ENCODE measurements around the gene SUPV3L1.
"Not testable (repeated sequence)": the region's sequence is repeated elsewhere in the genome, so short reads cannot be mapped to it uniquely, and the experiment has no call there.

Gene SUPV3L1

GRCh38 chr10:69145864-69146263 is 34.2 kb upstream of the SUPV3L1 start:
- no peak for TF ChIP-seq CTCF (IDR thresholded peaks at IDR 0.05; ENCODE audit: low read depth, low read length, missing control alignments)
- DNase-seq (ENCODE audit: low read depth), result no peak
- no peak overlapping the region for H3K4me3 ChIP-seq (ENCODE audit: low read depth, low read length)

GRCh38 chr10:69146759-69147158 is 33.3 kb upstream of the SUPV3L1 start:
- no peak for DNase-seq (ENCODE audit: low read depth)
- no peak overlapping the region for H3K4me3 ChIP-seq (ENCODE audit: low read depth, low read length)
- no peak for TF ChIP-seq CTCF (IDR thresholded peaks at IDR 0.05; ENCODE audit: low read depth, low read length, missing control alignments)

- no peak overlapping the region for H3K4me3 ChIP-seq (ENCODE audit: low read depth, low read length)
- no peak for TF ChIP-seq CTCF (IDR thresholded peaks at IDR 0.05; ENCODE audit: low read depth, low read length, missing control alignments)
- DNase-seq (ENCODE audit: low read depth), result no peak
Observed at GRCh38 chr10:69151984-69152383, 28.1 kb upstream of the SUPV3L1 start.

- no peak overlapping the region for H3K4me3 ChIP-seq (ENCODE audit: low read depth, low read length)
- no peak for TF ChIP-seq CTCF (IDR thresholded peaks at IDR 0.05; ENCODE audit: low read depth, low read length, missing control alignments)
Observed at GRCh38 chr10:69153227-69153626, 26.8 kb upstream of the SUPV3L1 start.

GRCh38 chr10:69160809-69161241 is 19.2 kb upstream of the SUPV3L1 start:
- H3K4me3 ChIP-seq (ENCODE audit: low read depth, low read length), result no peak overlapping the region
- DNase-seq (ENCODE audit: low read depth), result no peak
- TF ChIP-seq CTCF (IDR thresholded peaks at IDR 0.05; ENCODE audit: low read depth, low read length, missing control alignments), result no peak

More at GRCh38 chr10:69153227-69153626, 26.8 kb upstream of the SUPV3L1 start:
- DNase-seq (ENCODE audit: low read depth), result no peak

GRCh38 chr10:69168493-69168892 is 11.5 kb upstream of the SUPV3L1 start:
- TF ChIP-seq CTCF (IDR thresholded peaks at IDR 0.05; ENCODE audit: low read depth, low read length, missing control alignments), result no peak

GRCh38 chr10:69172241-69172982 is 7.6 kb upstream of the SUPV3L1 start:
- no peak for TF ChIP-seq CTCF (IDR thresholded peaks at IDR 0.05; ENCODE audit: low read depth, low read length, missing control alignments)
- DNase-seq (ENCODE audit: low read depth), result no peak
- no peak overlapping the region for H3K4me3 ChIP-seq (ENCODE audit: low read depth, low read length)

More at GRCh38 chr10:69168493-69168892, 11.5 kb upstream of the SUPV3L1 start:
- no peak for DNase-seq (ENCODE audit: low read depth)
- no peak overlapping the region for H3K4me3 ChIP-seq (ENCODE audit: low read depth, low read length)

GRCh38 chr10:69175326-69175725 is 4.7 kb upstream of the SUPV3L1 start:
- not testable (repeated sequence) for H3K4me3 ChIP-seq (ENCODE audit: low read depth, low read length); DNase-seq (ENCODE audit: low read depth)
